UCSD-AML1 (cell line): ENCODE measurements around the gene GTF3C4.

Source experiments
- DNase-seq: peaks from one replicate; lab custom pipeline; 2025; ENCODE audit not compliant: unreplicated experiment; lab: John Stamatoyannopoulos, UW

The GTF3C4 gene

GRCh38 chr9:132670457-132671391 is at the start of gene GTF3C4:
Gene GTF3C4 (plus strand): TSS chr9:132670464. CDS start chr9:132670599, 135 bp downstream.
- peak; percentile 37 for DNase-seq

DNA sequence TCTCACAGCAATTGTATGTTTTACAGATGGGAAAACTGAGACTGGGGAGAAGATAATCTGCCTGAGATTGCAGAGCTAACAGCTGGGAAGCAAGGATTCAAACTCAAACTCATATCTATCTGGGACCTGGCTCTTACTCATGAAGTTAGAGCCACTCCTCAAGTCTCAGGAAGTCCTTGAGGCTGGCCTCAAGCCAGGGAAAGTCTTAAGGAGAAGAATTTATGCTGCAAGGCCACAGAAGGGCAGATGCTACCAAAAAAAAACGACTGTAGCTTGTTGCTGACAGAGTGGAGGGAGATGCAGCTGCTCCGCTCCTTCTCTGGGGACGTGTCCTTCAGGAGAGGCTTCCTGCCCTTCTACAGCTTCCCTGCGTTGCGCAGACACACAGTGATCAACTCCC is 48.1 kb upstream of the GTF3C4 start:
- no peak for DNase-seq

DNA sequence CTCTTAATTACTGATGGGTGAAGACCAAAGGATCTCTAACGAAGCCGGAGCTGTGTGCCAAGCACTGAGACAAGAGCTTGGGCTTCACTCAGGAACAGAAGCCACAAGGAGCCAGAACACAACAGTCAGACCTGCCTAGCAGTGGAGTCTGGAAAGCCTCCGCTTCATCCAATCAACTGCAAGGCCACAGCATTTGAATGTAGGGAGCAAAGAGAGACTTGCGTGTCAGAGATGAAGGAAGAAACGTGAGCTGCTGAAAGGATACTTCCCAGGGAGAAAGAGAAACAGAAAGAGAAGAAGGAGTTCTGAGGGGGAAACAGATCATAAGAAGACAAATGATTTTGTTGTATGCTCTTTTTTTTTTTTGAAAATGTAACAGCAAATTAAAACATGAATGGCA is 44.0 kb upstream of the GTF3C4 start:
- no peak for DNase-seq

DNA sequence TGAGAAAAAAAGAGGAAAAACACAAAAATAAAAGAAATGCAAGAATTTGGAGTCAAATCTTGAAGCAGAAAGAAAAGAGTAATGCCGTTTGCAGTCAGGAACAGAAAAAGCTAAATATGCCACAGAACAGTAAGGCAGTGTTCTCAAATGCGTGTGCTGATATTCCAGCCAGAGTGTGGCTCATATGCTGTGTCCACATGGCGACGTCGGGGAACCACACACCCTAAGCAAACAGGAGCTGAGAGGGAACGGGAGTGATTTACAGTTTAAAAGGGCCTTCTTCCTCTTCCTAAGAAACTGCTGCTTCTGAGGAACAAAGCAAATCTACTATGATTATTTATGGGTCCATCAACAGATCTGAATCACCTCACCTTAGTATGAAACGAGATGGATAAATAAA is 43.2 kb upstream of the GTF3C4 start:
- DNase-seq = no peak

- DNase-seq = no peak
Observed at GRCh38 chr9:132627594-132627993, 42.7 kb upstream of the GTF3C4 start.

DNA sequence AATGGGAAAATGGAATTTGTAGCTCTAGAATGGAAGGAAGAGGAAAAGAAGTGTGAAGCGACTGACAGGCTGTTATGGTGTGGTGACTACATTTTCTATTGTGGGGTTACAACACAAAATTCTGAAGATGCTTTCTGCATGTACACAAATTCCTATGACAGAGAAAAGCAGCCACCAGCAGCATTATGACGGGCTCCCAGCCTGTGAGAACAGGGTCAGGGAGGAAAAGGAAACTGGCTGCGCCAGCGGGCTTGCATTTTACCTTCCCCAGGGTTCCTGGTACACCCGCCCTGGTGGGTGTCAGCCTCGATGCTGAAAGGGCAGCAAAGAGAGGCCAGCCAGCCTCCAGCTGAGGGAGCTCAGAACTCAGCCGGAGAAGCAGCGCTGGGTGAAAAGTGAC is 41.5 kb upstream of the GTF3C4 start:
- no peak for DNase-seq

- DNase-seq = no peak
Observed at GRCh38 chr9:132630116-132630515, 40.1 kb upstream of the GTF3C4 start.

GRCh38 chr9:132630811-132631210 is 39.5 kb upstream of the GTF3C4 start:
- DNase-seq = no peak

DNA sequence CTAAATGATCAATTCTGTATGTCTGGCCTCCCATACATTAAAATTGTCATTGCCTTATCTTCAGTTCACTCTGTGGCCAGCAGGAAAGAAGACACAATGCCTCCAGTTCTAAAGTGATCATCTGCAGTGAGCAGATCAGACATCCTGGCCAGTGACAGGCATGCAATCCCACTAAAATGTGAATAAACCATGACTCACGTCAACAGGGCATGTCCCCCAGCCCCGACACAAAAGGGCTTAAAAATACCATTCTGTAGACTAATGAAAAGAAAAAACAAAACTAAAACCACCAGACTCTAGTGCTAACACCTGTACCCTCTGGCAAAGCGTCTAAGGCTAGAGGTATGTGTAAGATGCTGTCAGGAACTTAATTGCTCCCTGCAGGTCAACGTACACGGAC is 39.0 kb upstream of the GTF3C4 start:
- no peak for DNase-seq

DNA sequence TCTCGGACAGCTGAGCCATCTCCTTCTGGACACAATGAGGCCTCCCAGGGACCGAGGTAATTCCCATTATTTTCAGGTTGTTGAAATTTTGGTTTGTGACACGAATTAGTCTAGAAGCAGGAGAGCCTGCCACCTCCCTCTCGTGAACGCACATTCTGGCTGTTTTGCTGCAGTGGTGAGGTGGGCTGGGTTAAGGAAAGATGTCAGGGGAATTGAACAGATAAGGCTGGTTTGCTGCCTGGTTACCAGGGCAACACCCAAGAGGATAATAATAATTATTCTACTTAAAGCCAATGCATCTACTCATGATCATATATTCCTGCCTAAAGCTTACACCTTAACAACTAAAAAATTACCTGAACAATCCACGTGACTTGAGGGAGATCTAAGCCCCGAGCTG is 38.6 kb upstream of the GTF3C4 start:
- no peak for DNase-seq

DNA sequence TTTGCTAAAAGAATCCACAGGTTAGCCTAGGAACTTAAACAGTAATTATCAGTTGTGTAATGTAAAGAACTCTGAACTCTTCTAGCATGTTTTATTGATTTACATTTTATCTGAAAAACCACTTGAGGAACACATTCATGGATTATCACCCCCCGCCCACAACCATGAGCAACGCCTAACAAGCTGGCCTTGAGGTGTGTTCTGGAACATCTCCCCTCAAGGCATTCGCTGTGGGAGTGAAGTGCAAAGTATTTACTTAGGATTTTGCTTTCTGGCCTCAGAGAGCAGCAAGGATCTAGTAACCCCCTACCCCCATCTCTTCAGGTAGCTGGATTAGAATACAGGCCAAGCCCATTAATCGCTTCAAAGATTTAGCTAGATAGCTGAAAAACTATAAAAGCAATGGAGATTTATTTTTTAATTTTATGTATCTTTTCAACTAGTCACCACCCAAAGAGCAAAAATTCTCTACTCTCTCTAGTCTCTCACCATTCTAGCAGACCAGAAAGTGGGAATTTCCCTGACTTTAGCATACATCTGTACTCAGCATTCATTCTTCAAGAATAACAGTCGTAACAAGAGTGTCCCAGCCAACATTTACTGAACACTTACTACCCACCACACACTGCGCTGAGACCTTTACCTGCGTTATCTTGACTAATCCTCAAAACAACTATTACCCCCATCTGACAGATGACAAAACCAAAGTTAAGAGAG is 37.7 kb upstream of the GTF3C4 start:
- DNase-seq = no peak

DNA sequence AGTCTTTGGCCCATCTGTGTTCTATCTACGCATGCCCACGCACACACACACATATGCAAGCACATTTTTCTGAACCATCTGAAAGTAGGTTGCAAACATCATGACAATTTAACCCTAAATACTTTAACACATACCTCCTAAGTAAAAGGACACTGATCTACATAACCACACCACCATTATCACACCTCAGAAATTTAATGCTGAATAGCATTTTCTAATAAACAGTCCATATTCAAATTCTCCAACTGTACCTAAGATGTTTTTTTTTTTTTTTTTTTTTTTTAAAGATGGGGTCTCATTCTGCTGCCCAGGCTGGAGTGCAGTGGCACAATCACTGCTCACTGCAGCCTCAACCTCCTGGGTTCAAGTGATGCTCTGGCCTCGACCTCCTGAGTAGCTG is 35.9 kb upstream of the GTF3C4 start:
- DNase-seq = no peak

DNA sequence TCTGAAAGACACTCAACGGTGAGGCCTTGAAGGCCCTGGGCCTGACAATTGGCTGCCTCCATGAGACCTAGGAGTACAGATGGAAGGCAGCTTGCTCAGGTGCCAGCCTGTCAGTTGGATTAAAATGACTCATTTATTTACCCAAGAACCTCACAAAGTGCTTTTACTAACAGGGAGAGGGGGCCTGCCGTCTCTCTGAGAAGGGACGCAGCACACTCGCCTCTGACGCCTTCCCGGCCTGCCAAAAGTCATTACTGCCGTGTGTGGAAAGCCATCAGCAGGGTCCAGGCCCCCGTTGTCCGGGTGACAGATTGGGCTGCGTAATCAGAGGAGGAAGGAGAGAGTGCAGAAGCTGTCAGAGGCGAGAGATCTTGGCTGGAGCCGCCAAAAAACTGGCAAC is 32.9 kb upstream of the GTF3C4 start:
- no peak for DNase-seq

- no peak for DNase-seq
Observed at GRCh38 chr9:132637801-132638200, 32.5 kb upstream of the GTF3C4 start.

DNA sequence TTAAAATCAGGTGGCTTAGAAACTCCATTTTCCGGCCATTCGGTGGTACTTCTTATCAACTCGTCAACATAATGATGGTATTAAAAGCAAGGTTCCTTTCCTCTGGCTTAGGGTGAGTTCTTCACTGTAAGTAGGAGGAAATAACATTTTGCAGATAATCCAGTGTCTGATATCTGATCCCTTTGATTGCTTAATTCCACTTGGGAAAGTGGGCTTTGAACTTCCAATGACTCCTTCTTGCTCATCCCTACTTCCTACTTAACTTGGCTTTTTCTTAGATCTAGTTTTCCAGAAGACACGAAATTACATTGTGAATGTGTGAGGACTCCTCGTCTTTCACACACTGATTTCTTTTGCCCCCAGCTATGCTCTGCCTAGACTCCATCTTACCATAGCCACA is 32.0 kb upstream of the GTF3C4 start:
- no peak for DNase-seq

DNA sequence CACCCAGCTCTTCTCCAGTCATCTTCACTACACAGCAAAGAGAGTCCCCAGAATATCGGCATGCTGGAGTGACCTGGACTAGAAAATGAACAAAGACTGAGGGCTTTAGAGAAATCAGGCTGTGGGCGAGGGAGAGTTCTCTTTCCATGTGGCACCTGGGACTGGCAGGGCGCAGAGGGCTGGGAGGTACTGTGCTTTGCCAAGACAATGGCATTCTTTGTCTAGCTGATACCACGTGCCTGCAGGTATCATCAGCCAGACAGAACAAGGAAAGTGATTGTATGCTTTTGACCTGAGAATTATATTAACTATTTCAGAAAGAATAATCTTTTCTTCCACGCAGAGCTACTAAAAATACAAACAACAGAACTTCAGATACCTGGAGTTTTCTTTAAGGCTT is 30.9 kb upstream of the GTF3C4 start:
- no peak for DNase-seq

GRCh38 chr9:132641216-132641615 is 29.0 kb upstream of the GTF3C4 start:
- DNase-seq = no peak

DNA sequence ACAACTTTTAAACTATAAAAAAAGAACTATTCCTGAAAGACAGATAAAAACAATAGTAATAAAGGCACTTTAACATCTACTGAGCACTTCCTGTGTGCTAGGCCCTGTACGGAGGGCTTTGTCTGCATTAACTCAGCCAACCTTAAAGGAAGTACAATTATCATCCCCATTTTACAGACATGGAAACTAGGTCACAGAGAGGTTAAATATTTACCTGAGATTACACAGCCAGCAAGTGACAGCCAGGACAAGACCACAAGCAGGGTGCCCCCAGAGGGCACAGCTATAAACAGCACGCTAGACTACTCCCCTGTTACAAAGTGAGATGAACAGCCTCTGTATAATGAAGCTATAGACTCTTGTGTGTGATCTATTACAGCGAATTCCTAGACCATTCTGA is 26.0 kb upstream of the GTF3C4 start:
- no peak for DNase-seq

DNA sequence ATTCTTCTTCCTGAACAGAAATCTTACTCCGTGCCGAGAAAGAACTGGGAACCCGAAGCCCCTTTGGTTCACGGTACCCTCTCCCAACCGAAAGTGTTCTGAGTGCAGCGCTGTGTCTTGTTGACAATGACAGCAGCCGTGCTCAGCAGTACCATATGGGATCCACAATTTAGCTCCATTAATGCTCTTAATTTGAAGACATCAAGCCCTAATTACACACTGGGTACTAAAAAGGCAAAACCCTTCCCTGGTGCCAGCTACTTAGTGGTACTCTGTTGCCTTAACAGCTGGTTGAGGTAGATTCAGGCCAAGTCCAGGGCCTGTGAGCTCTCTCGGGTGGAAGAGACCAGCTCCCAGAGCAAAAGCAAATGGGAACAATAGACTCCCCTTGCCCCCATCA is 25.0 kb upstream of the GTF3C4 start:
- DNase-seq = no peak

- no peak for DNase-seq
Observed at GRCh38 chr9:132645711-132646110, 24.6 kb upstream of the GTF3C4 start.

DNA sequence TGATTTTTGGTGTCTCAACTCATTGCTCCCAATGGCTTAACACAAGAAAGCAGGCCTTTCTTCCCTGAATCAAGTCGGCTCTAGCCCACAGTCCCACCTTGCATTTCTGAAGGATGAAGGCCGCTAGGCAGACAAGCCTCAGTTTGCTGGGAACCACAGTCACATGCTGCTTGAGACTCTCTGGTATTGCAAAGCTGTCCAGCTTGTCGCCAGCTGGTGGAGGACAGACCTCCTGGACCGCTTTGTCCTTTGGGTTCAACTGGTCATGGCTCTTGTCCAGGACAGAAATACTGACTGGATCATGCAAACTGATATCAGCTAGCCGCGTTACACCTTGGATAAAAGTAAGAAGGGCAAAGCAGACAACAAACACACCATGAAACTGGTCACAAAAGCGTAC is 23.5 kb upstream of the GTF3C4 start:
- DNase-seq = no peak

DNA sequence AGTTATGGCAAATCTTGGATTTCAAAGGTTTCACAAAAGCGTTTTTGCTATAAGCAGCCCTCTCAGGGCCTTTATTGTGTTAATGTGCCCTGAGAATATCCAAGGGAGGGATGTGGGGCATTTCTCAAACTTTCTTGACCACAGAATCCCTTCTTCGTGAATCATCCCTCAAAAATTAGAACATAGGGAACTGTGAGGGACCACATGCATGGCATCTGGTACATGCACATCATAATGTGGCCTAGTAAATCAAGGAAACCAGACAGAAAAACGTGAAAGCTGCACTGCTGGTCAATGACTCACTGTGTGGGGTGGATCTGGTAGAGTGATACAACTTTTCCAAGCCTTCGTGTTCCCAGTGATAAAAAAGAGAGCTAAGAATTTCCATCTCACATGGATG is 22.9 kb upstream of the GTF3C4 start:
- no peak for DNase-seq
